NCI-H345 treated with DMSO at 0.1 percent for 48 hours (cell line): ENCODE data around the gene NR3C2.

Experiments
- DNase-seq: peaks from one replicate; lab custom pipeline; 2025; ENCODE audit not compliant: unreplicated experiment; lab: John Stamatoyannopoulos, UW

The NR3C2 gene

GRCh38 chr4:148435654-148436406 lies 6.4 kb downstream of the NR3C2 start:
- DNase-seq: no peak

- DNase-seq: no peak
These were observed 8.0 kb downstream of the NR3C2 start for GRCh38 chr4:148434075-148434773.

GRCh38 chr4:148431401-148431800 lies 10.8 kb downstream of the NR3C2 start:
- no peak for DNase-seq

- DNase-seq: no peak
These were observed 11.4 kb downstream of the NR3C2 start for GRCh38 chr4:148430854-148431253.

- no peak for DNase-seq
These were observed 13.0 kb downstream of the NR3C2 start for GRCh38 chr4:148429206-148429605.

GRCh38 chr4:148426643-148427042 lies 15.6 kb downstream of the NR3C2 start:
- DNase-seq: no peak

- DNase-seq: no peak
These were observed 16.7 kb downstream of the NR3C2 start for GRCh38 chr4:148425327-148426110.

GRCh38 chr4:148420397-148420796 lies 21.8 kb downstream of the NR3C2 start:
- no peak for DNase-seq

GRCh38 chr4:148415500-148415899 lies 26.7 kb downstream of the NR3C2 start:
- no peak for DNase-seq

GRCh38 chr4:148412460-148412994 lies 29.7 kb downstream of the NR3C2 start:
- DNase-seq: no peak

GRCh38 chr4:148405161-148405893 lies 36.9 kb downstream of the NR3C2 start:
- no peak for DNase-seq

- DNase-seq: no peak
These were observed 43.2 kb downstream of the NR3C2 start for GRCh38 chr4:148398988-148399387.

- no peak for DNase-seq
These were observed 44.4 kb downstream of the NR3C2 start for GRCh38 chr4:148397771-148398170.

GRCh38 chr4:148396986-148397673 lies 45.1 kb downstream of the NR3C2 start:
- DNase-seq: no peak

- DNase-seq: no peak
These were observed 46.4 kb downstream of the NR3C2 start for GRCh38 chr4:148395771-148396170.

GRCh38 chr4:148391056-148391455 lies 51.2 kb downstream of the NR3C2 start:
- no peak for DNase-seq

- no peak for DNase-seq
These were observed 51.9 kb downstream of the NR3C2 start for GRCh38 chr4:148390311-148390710.

- DNase-seq: no peak
These were observed 61.9 kb downstream of the NR3C2 start for GRCh38 chr4:148380291-148380690.

GRCh38 chr4:148376151-148376550 lies 66.1 kb downstream of the NR3C2 start:
- peak; percentile 58 for DNase-seq

- DNase-seq: no peak
These were observed 66.6 kb downstream of the NR3C2 start for GRCh38 chr4:148375584-148375983.
